ENCODE data around the gene CADPS.

Gene CADPS

DNA sequence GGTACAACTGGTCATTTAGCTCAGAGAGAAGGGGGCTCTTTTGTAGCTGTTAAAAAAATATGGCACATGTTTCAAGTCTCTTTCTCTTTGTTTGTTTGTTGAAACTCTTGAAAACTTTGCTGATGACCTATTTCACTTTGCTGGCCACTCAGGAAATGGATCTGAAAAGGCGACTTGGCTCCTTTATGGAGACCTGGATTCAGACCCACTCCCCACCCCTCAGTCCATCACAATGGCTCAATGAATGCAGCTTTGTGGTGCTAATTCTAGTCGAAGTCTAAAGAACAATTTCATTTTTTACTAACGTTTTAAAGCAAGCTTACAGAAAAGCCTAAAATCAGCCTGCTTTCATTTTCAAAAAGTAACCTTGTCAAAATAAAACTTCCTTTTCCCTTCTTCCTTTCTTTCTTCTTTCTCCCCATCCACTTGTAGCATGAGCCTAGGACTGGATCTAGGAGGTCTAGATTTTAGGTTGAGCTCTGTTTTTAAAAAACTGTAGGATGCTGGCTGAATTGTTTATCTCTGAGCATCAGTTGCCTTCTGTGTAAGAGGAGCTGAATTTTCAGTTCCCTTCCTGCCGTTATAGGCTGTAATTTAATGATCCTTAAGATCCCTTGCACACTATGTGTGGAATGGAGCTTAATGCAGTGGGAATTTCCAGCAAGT is 336.4 kb downstream of the CADPS start:
- TF ChIP-seq, protein P1, sequence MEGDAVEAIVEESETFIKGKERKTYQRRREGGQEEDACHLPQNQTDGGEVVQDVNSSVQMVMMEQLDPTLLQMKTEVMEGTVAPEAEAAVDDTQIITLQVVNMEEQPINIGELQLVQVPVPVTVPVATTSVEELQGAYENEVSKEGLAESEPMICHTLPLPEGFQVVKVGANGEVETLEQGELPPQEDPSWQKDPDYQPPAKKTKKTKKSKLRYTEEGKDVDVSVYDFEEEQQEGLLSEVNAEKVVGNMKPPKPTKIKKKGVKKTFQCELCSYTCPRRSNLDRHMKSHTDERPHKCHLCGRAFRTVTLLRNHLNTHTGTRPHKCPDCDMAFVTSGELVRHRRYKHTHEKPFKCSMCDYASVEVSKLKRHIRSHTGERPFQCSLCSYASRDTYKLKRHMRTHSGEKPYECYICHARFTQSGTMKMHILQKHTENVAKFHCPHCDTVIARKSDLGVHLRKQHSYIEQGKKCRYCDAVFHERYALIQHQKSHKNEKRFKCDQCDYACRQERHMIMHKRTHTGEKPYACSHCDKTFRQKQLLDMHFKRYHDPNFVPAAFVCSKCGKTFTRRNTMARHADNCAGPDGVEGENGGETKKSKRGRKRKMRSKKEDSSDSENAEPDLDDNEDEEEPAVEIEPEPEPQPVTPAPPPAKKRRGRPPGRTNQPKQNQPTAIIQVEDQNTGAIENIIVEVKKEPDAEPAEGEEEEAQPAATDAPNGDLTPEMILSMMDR (conservative IDR thresholded peaks at IDR 0.05; ENCODE audit: low read length) = no peak
- H3K4me3 ChIP-seq (ENCODE audit: low read length) = no peak overlapping the region
- DNase-seq (ENCODE audit: low read depth) = no peak

DNA sequence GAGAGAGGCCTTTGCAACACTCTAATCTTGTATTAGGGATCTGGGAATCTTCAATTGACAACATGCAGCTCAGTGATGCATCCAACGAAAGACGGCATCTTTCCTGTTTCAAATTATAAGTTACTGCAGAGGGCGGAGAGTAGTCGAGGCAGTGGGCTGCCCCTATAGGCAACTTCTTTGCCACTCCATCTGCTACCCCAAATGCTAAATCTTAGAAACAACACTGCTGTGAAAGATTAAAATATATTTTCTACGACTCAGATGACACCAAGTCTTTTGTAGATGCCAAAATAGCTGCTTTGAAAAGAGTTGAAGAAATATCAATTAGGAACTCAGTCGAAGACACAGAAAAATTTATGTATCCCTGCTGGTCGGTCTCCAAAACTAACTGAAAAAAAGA is 340.9 kb downstream of the CADPS start:
- TF ChIP-seq, protein P1 (conservative IDR thresholded peaks at IDR 0.05; ENCODE audit: low read length) = no peak
- H3K4me3 ChIP-seq (ENCODE audit: low read length) = no peak overlapping the region
- no peak for DNase-seq (ENCODE audit: low read depth)

DNA sequence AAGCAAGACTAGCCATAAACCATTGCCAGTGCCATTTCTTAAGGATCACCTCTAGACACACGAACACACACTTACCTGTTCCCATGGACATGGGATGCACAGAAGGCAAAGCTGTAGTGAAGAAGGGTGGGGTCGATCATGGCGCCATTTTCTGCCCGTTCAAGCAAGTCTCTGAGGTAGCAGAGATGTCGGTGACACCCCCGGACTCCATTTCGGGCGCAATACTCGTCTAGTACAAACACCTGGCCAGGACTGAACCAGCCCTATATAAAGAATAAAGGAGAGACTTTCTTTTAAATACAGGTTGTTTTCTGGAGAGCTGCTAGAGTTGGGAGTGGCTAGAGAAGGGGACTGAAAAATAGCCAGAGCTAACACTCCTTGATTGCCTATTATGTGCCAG is 342.4 kb downstream of the CADPS start:
- no peak for DNase-seq (ENCODE audit: low read depth)
- H3K4me3 ChIP-seq (ENCODE audit: low read length) = no peak overlapping the region
- TF ChIP-seq, protein P1 (conservative IDR thresholded peaks at IDR 0.05; ENCODE audit: low read length) = no peak

DNA sequence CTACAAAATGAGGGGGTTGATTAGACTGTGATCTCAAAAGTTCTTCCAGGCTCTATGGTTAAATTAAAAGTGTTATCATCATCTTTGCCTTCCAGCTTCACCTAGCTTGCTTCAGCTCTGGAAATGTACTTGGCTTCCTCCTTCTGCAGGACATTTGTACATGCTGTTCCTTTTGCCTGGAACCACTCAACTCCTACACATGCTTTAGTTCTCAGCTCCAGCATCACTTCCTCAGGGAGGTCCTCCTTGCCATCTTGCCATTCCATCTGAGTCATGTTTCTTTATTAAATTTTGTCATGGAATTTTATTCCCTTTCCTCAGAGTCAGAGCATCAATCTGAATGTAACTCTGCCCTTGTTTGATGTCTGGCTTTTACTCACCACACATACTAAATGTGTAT is 343.2 kb downstream of the CADPS start:
- H3K4me3 ChIP-seq (ENCODE audit: low read length) = no peak overlapping the region
- DNase-seq (ENCODE audit: low read depth) = no peak
- TF ChIP-seq, protein P1 (conservative IDR thresholded peaks at IDR 0.05; ENCODE audit: low read length) = no peak

DNA sequence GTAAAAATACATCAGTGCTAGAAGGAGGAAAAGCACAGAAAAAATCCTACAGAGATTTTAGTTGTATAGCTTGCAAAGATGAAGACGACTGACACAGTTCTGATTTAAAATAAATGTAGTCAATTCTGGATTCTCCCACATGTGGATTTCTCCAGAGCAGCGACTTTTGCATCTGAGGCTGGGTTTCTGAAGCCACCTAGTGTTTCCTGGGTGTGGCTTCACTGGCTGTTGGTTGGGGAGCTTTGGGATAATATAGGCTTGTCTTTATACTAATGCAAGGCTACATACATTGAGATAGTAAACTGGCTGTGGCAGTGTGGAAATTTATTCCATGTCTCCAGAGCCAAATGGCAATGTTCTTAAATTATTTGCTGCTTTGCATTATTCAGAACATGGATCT is 343.7 kb downstream of the CADPS start:
- TF ChIP-seq, protein P1 (conservative IDR thresholded peaks at IDR 0.05; ENCODE audit: low read length) = no peak
- DNase-seq (ENCODE audit: low read depth) = no peak
- H3K4me3 ChIP-seq (ENCODE audit: low read length) = no peak overlapping the region

DNA sequence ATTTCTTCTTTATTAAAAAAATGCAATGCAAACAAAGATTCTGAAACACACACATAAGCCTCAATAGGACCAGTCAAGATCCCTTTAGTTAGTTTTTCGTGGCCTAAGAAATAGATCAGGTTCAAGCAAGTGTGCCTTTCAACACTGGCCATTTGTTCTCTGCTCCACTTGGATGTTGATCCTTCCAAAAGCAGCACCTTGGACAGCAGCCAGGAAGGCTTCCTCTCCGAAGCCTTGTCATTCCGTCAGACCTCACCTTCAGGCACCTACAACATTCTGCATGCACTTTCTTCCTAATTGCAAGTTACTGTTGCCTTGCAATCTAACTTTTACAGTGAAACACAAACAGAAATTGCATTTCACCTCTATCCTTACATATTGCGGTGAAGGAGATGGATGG is 346.0 kb downstream of the CADPS start:
- H3K4me3 ChIP-seq (ENCODE audit: low read length) = no peak overlapping the region
- TF ChIP-seq, protein P1 (conservative IDR thresholded peaks at IDR 0.05; ENCODE audit: low read length) = no peak
- peak; percentile 3 for DNase-seq (ENCODE audit: low read depth)

DNA sequence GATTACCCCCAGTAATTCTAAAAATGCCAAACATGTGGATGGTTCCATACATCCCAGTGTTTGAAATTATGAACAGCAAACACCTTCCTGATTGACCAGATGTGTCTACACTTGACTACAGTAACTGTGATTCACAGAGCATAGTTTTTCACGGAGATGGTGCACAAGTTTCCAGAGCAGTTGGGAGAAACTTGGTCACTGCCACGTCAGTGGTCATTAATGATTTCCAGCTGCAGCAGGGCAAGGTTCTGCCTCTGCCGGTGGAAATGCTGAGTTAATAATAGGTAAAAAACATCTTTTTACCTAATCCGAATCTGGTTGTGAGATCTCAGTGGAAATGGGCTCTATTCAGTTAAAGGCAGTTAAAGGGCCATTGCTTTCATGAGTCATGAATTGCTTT is 347.7 kb downstream of the CADPS start:
- TF ChIP-seq, protein P1 (conservative IDR thresholded peaks at IDR 0.05; ENCODE audit: low read length) = no peak
- no peak overlapping the region for H3K4me3 ChIP-seq (ENCODE audit: low read length)
- peak; percentile 13 for DNase-seq (ENCODE audit: low read depth)

All from AG10803 (cell line).